Trophoblast cell (in vitro differentiated cells and primary cell): ENCODE data around the gene FAM32A.

Experiments
- DNase-seq, 2 donors: peaks; one replicate each; pipeline ENCODE4 v3.0.0-alpha.2; 2016
- H2AFZ ChIP-seq: 2 replicates; pipeline ENCODE4 v1.6.1; 2013; ENCODE audit warnings: low read length, moderate library complexity, mild to moderate bottlenecking; ENCODE audit not compliant: insufficient read depth, poor library complexity
- H2AK5ac ChIP-seq: 2 replicates; pipeline ENCODE4 v1.6.1; 2013; ENCODE audit warnings: mild to moderate bottlenecking, low read length
- H2BK120ac ChIP-seq: 2 replicates; pipeline ENCODE4 v1.6.1; 2013; ENCODE audit warnings: low read length, mild to moderate bottlenecking, moderate library complexity; ENCODE audit not compliant: insufficient read depth, poor library complexity
- H2BK12ac ChIP-seq: 2 replicates; pipeline ENCODE4 v1.6.1; 2013; ENCODE audit warnings: mild to moderate bottlenecking, low read length, moderate library complexity
- H2BK5ac ChIP-seq: 2 replicates; pipeline ENCODE4 v1.6.1; 2013; ENCODE audit warnings: low read length, low read depth, moderate library complexity, mild to moderate bottlenecking; ENCODE audit not compliant: poor library complexity
- H3K14ac ChIP-seq: 2 replicates; pipeline ENCODE4 v1.6.1; 2013; ENCODE audit warnings: mild to moderate bottlenecking, low read length
- H3K18ac ChIP-seq: 2 replicates; pipeline ENCODE4 v1.6.1; 2013; ENCODE audit warnings: mild to moderate bottlenecking, low read length
- H3K23ac ChIP-seq: 2 replicates; pipeline ENCODE4 v1.6.1; 2013; ENCODE audit warnings: low read length
- H3K27ac ChIP-seq: 2 replicates; pipeline ENCODE4 v1.5.1; 2013; ENCODE audit warnings: low read depth, mild to moderate bottlenecking, inconsistent platforms, low read length, moderate library complexity
- H3K27me3 ChIP-seq: 2 replicates; pipeline ENCODE4 v1.6.1; 2013; ENCODE audit warnings: inconsistent platforms, mild to moderate bottlenecking, low read length, moderate library complexity; ENCODE audit not compliant: insufficient read depth
- H3K36me3 ChIP-seq, 2 experiments: 1 replicate in 1 of 2; 2 replicates in 1 of 2; pipeline ENCODE4 v1.6.1; 2013; ENCODE audit warnings: low read length in 2 of 2, mild to moderate bottlenecking in 2 of 2, moderate library complexity in 1 of 2; ENCODE audit not compliant: insufficient read depth in 2 of 2, control insufficient read depth in 1 of 2
- H3K4ac ChIP-seq: 2 replicates; pipeline ENCODE4 v1.6.1; 2013; ENCODE audit warnings: low read depth, mild to moderate bottlenecking, low read length, moderate library complexity
- H3K4me1 ChIP-seq, 2 experiments: 1 replicate in 1 of 2; 2 replicates in 1 of 2; pipeline ENCODE4 v1.6.1; 2013; ENCODE audit warnings: low read length in 2 of 2, mild to moderate bottlenecking in 2 of 2, moderate library complexity in 1 of 2; ENCODE audit not compliant: insufficient read depth in 2 of 2, control insufficient read depth in 1 of 2
- H3K4me2 ChIP-seq: 2 replicates; pipeline ENCODE4 v1.6.1; 2013; ENCODE audit warnings: inconsistent platforms, mild to moderate bottlenecking, low read length, moderate library complexity
- H3K4me3 ChIP-seq: 2 replicates; pipeline ENCODE4 v1.5.1; 2013; ENCODE audit warnings: mild to moderate bottlenecking, low read depth, low read length, inconsistent platforms
- H3K79me1 ChIP-seq: one replicate; pipeline ENCODE4 v1.6.1; 2013; ENCODE audit warnings: low read length
- H3K79me2 ChIP-seq: 2 replicates; pipeline ENCODE4 v1.6.1; 2013; ENCODE audit warnings: low read length, mild to moderate bottlenecking; ENCODE audit not compliant: control insufficient read depth, insufficient read depth, poor library complexity
- H3K9ac ChIP-seq: 2 replicates; pipeline ENCODE4 v1.6.1; 2013; ENCODE audit warnings: mild to moderate bottlenecking, low read length
- H3K9me3 ChIP-seq: 2 replicates; pipeline ENCODE4 v1.6.1; 2013; ENCODE audit warnings: low read depth, mild to moderate bottlenecking, control low read depth, inconsistent platforms, low read length; ENCODE audit not compliant: insufficient read depth
- H4K12ac ChIP-seq: 2 replicates; pipeline ENCODE4 v1.6.1; 2013; ENCODE audit warnings: low read depth, mild to moderate bottlenecking, low read length, moderate library complexity
- H4K8ac ChIP-seq: 2 replicates; pipeline ENCODE4 v1.6.1; 2013; ENCODE audit warnings: low read depth, mild to moderate bottlenecking, low read length, moderate library complexity
- H4K91ac ChIP-seq: one replicate; pipeline ENCODE4 v1.6.1; 2013; ENCODE audit warnings: low read depth, mild to moderate bottlenecking, low read length, moderate library complexity
- WGBS: extraction: QIAGEN DNeasy Blood & Tissue Kit; methylation state at CpG from one replicate; pipeline ENCODE4 v1.1.7; 2013; ENCODE audit warnings: missing lambda C conversion rate; ENCODE audit not compliant: insufficient read length, insufficient coverage; ENCODE audit errors: extremely low coverage; 5-methylcytosine and 5-hydroxymethylcytosine counted together

FAM32A gene

DNA sequence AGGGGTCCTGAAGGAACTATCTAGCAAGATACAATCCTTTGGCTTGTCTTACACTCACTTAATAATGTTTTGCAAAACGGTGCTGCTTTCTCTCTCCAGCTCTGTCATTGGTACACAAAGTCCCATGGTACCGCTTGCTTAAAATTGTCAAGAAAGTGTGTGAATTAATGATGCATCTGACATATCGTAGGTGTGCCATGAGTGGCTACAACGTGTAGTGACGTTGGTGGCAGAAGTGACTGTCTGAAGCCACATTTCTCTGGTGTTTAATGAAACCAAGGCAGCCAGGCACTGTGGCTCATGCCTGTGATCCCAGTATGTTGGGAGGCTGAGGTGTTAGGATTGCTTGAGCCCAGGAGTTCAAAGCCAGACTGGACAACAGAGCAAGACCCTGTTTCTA lies 39.1 kb upstream of the FAM32A start:
- no peak overlapping the region for H3K18ac ChIP-seq
- no peak overlapping the region for H4K12ac ChIP-seq
- H3K79me1 ChIP-seq = no peaks in the 10 kb centered on the region
- no peaks in the 10 kb centered on the region for H3K36me3 ChIP-seq
- H3K4me1 ChIP-seq = peaks cover 4 to 7% of the 10 kb centered on the region in 2 experiments
- H2BK5ac ChIP-seq = no peak overlapping the region
- H4K91ac ChIP-seq = no peak overlapping the region
- no peak overlapping the region for H3K9ac ChIP-seq
- H3K27ac ChIP-seq = no peak overlapping the region
- DNase-seq = no peak
- H2BK12ac ChIP-seq = no peak overlapping the region
- H2AK5ac ChIP-seq = no peak overlapping the region
- H3K27me3 ChIP-seq = no peaks in the 10 kb centered on the region
- H3K79me2 ChIP-seq = no peaks in the 10 kb centered on the region
- H3K4ac ChIP-seq = no peak overlapping the region
- no peak overlapping the region for H3K23ac ChIP-seq
- no peak overlapping the region for H3K4me2 ChIP-seq
- no peak overlapping the region for H2AFZ ChIP-seq
- WGBS = no CpG with 5 or more reads among the region's 5 CpGs
- H4K8ac ChIP-seq = no peak overlapping the region
- no peak overlapping the region for H3K14ac ChIP-seq
- no peaks in the 10 kb centered on the region for H3K9me3 ChIP-seq
- no peak overlapping the region for H2BK120ac ChIP-seq
- no peak overlapping the region for H3K4me3 ChIP-seq

DNA sequence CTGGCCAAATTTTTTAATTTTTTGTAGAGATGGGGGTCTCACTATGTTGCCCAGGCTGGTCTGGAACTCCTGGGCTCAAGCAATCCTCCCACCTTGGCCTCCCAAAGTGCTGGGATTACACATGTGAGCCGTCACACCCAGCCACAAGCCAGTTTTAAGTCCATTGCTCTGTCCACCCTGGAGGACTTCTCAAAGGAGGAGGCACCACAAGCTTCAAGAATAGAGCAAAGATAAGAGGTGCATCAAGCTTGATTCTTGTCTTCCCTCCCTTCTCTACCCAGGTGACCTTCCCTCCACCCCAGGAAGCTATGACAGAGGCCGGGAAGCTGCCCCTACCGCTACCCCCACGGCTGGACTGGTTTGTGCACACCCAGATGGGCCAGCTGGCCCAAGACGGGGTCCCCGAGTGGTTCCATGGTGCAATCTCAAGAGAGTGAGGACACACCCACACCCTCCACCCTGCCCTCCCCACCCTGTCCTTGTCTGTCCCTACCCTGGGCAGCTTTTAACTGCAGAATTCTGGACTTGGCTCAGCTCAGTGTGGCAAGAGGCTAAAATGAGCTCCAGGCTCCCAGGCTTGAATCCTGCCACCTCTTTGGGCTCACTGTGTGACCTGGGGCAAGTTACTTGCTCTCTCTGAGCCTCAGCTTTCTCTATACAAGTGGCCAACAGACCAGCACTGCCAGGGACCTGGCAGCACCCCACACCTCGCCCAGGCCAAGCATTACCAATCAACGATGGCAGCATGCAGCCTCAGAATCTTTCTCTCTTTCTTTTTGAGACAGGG lies 36.6 kb upstream of the FAM32A start:
- no peak for DNase-seq
- Histone ChIP-seq H3K9ac (no peak overlapping the region), H4K12ac (no peak overlapping the region), H2BK120ac (no peak overlapping the region), H4K91ac (no peak overlapping the region), H3K14ac (no peak overlapping the region), H2BK5ac (no peak overlapping the region), H3K4me1 (peaks cover 3% of the 10 kb centered on the region in 2 experiments), H4K8ac (no peak overlapping the region), H3K27me3 (no peaks in the 10 kb centered on the region), H3K4ac (no peak overlapping the region), H2AFZ (no peak overlapping the region), H3K23ac (no peak overlapping the region), H3K18ac (no peak overlapping the region), H2BK12ac (no peak overlapping the region), H3K79me1 (no peaks in the 10 kb centered on the region), H3K4me3 (no peak overlapping the region), H3K4me2 (no peak overlapping the region), H3K79me2 (no peaks in the 10 kb centered on the region), H2AK5ac (no peak overlapping the region), H3K9me3 (no peaks in the 10 kb centered on the region), H3K36me3 (no peaks in the 10 kb centered on the region), H3K27ac (no peak overlapping the region)
- WGBS = no CpG with 5 or more reads among the region's 8 CpGs

DNA sequence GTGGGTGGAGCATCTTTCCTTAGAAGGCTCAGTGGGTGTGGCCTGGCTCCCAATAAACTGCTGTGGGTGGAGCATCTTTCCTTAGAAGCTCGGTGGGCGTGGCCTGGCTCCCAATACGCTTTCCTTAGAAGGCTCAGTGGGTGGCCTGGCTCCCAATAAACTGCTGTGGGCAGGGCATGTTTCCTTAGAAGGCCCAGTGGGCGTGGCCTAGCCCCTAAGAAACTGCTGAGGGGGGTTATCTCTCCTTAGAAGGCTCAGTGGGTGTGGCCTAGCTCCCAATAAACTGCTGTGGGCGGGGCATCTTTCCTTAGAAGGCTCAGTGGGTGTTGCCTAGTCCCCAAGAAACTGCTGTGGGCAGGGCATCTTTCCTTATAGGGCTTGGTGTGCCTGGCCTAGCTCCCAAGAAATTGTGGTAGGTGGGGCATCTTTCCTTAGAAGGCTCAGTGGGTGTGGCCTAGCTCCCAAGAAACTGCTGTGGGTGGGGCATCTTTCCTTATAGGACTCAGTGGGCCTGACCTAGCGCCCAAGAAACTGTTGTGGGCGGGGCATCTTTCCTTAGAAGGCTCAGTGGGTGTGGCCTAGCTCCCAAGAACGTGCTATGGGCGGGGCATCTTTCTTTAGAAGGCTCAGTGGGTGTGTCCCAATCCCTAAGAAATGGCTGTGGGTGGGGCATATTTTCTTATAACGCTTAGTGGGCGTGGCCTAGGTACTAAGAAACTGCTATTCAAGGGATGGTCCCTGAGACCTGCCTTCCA lies 31.5 kb upstream of the FAM32A start:
- H3K9ac ChIP-seq = no peak overlapping the region
- H3K27me3 ChIP-seq = no peaks in the 10 kb centered on the region
- H3K79me2 ChIP-seq = no peaks in the 10 kb centered on the region
- H3K4me2 ChIP-seq = no peak overlapping the region
- H2AK5ac ChIP-seq = no peak overlapping the region
- no peak overlapping the region for H3K14ac ChIP-seq
- H3K23ac ChIP-seq = no peak overlapping the region
- no CpG with 5 or more reads among the region's 11 CpGs for WGBS
- H3K79me1 ChIP-seq = no peaks in the 10 kb centered on the region
- H3K4me3 ChIP-seq = no peak overlapping the region
- no peaks in the 10 kb centered on the region for H3K36me3 ChIP-seq
- no peak for DNase-seq
- no peak overlapping the region for H2BK5ac ChIP-seq
- H3K27ac ChIP-seq = no peak overlapping the region
- no peak overlapping the region for H4K12ac ChIP-seq
- H3K4ac ChIP-seq = no peak overlapping the region
- no peak overlapping the region for H2BK120ac ChIP-seq
- H3K4me1 ChIP-seq = no peaks in the 10 kb centered on the region
- peaks cover 2% of the 10 kb centered on the region for H3K9me3 ChIP-seq
- H3K18ac ChIP-seq = no peak overlapping the region
- no peak overlapping the region for H4K91ac ChIP-seq
- H4K8ac ChIP-seq = no peak overlapping the region
- H2AFZ ChIP-seq = no peak overlapping the region
- H2BK12ac ChIP-seq = no peak overlapping the region

DNA sequence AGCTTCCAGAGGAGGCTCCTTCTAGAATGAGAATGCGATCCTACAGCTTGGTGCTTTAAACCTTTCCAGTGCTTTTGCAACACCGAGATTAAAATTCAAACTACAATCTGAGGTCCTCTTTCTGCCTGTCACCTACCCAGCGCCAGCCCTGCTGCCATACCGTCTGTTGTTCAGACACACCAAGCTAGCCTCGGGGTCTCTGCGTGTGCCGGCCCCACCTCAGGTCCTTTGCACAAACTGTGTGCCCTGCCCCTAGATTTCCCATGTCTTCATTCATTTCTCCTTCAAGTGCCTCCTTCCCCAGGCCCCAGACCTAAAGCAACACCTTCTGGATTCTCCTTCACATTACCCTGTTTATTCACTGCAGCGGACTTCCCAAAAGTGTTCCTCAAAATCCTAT lies 30.7 kb upstream of the FAM32A start:
- no peak overlapping the region for H3K14ac ChIP-seq
- H3K9me3 ChIP-seq = peaks cover 2% of the 10 kb centered on the region
- no peak overlapping the region for H3K9ac ChIP-seq
- no CpG with 5 or more reads among the region's 8 CpGs for WGBS
- H2AFZ ChIP-seq = no peak overlapping the region
- no peak overlapping the region for H3K23ac ChIP-seq
- H3K4ac ChIP-seq = no peak overlapping the region
- DNase-seq = no peak
- no peak overlapping the region for H3K4me3 ChIP-seq
- H2AK5ac ChIP-seq = no peak overlapping the region
- H3K36me3 ChIP-seq = no peaks in the 10 kb centered on the region
- no peak overlapping the region for H4K8ac ChIP-seq
- H2BK120ac ChIP-seq = no peak overlapping the region
- H3K79me2 ChIP-seq = no peaks in the 10 kb centered on the region
- no peak overlapping the region for H3K18ac ChIP-seq
- H3K4me2 ChIP-seq = no peak overlapping the region
- H2BK12ac ChIP-seq = no peak overlapping the region
- no peaks in the 10 kb centered on the region for H3K79me1 ChIP-seq
- no peak overlapping the region for H4K91ac ChIP-seq
- no peak overlapping the region for H3K27ac ChIP-seq
- H2BK5ac ChIP-seq = no peak overlapping the region
- no peak overlapping the region for H4K12ac ChIP-seq
- H3K4me1 ChIP-seq = no peaks in the 10 kb centered on the region
- no peaks in the 10 kb centered on the region for H3K27me3 ChIP-seq
